ENCODE results near the gene CEPT1.
"Not testable (repeated sequence)": the region's sequence is repeated elsewhere in the genome, so short reads cannot be mapped to it uniquely, and the experiment has no call there.

The CEPT1 gene

DNA sequence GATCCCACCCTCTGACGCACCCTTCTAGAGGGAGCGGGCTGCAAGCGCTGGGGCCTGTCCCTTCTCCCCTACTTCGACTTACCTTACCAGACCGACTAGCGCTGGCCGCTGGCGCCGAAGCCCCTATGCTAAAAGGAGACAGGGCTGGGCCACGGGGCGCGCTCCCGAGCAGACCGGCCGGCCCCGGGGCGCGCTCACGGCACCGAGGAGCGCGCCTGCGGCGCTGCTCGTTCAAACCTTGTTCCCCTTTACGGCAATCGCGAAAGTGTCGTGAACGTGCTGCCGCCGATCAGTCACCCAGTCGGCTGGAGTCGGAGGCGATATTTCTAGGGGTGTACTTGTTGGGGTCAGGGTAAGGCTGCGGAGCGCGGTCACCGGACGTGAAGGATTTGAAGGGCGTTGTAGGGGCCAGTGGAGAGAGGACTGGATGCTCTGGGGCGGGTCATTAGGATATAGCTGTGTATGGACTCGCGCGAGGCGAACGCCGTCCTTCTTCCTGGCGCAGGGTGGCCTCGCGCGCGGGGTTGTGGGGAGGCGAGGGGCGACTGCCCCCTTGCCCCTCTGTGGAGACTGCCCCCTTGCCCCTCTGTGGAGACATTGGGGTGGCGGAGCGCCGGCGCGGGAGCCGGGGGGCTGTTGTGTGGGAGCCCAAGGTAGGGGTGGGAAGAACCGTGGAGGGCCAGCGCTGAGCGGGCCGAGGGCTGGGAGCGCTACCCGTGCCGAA is at the start of gene CEPT1, which contains the start of gene DRAM2:
Gene CEPT1, plus strand, starts transcription at position 268 of the 724 bp plus-strand sequence. CDS start 7,492 bp downstream, outside the sequence.
Gene DRAM2, minus strand, starts transcription at position 138 of the 724 bp plus-strand sequence. CDS start 8,539 bp downstream, outside the sequence.
- peak; percentile 96 for DNase-seq

- DNase-seq = not testable (repeated sequence)
These were observed 44.6 kb upstream of the CEPT1 start for GRCh38 chr1:111095421-111095820.

- DNase-seq = no peak
These were observed 42.5 kb upstream of the CEPT1 start for GRCh38 chr1:111097356-111098099.

GRCh38 chr1:111099289-111099688 is 40.7 kb upstream of the CEPT1 start:
- DNase-seq = no peak

GRCh38 chr1:111101854-111102642 is 38.0 kb upstream of the CEPT1 start:
- no peak for DNase-seq

DNA sequence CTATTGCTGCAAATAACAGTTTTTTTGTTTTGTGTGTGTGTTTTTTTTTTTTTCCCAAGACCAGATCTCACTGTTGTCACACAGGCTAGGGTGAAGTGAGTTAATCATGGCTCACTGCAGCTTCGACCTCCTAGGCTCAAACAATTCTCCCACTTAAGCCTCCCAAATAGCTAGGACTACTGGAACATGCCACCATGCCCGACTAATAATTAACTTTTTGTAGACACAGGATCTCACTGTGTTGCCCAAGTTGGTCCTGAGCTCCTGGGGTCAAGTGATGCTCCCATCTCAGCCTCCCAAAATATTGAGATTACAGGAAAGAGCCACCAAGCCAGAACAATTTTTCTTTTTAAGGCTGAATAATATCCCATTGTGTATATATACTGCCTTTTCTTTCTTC is 35.0 kb upstream of the CEPT1 start:
- DNase-seq = no peak

- DNase-seq = no peak
These were observed 29.7 kb upstream of the CEPT1 start for GRCh38 chr1:111110197-111110899.

DNA sequence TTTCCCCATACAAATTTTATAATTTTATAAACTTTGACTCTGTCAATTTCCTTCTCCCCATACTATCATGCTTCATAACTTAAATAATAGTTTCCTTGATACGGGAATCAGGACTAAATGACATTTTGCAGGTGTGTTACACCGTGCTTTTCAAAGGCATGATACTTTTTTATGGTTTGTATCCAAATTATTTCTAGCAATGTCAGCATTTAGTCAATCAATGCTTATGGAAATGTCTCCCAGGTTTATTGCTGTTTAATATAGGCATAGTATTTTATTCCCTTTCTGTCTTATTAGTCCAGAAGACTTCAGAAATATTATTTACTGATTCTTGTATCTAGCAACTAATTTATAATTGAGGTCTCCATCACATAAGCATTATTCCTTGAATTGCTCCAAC is 23.5 kb upstream of the CEPT1 start:
- DNase-seq = no peak

- DNase-seq = no peak
These were observed 13.7 kb upstream of the CEPT1 start for GRCh38 chr1:111126354-111126753.

DNA sequence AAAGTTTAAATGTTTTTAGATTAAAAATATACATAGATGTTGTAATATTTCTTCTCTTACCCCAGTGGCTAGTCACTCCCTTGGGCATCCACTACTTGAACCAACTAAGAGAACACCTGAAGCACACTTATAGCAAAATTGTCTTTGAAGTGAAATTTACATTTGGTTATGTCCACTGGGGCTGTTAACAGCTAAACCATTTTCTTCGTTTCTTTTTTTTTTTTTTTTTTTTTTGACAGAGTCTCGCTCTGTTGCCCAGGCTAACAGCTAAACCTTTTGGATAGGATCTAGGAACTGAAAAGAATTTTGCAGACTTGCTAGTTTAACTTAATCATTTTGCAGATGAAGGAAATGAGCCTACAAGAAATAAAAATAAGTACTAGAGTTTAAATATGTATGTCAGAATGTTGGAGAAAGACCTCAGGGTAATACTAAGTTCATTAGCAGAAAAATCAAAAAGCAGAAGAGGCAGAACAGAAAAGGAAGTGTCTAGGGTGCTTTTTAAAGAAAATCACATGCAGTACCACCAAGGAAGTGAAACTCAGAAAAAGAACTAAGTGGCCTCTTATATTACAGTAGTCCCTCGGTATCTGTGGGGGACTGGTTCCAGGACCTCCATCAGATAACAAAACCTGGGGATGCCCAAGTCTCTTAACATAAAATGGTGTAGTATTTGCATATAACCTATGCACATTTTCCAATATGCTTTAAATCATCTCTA is 11.9 kb upstream of the CEPT1 start:
- DNase-seq = no peak

DNA sequence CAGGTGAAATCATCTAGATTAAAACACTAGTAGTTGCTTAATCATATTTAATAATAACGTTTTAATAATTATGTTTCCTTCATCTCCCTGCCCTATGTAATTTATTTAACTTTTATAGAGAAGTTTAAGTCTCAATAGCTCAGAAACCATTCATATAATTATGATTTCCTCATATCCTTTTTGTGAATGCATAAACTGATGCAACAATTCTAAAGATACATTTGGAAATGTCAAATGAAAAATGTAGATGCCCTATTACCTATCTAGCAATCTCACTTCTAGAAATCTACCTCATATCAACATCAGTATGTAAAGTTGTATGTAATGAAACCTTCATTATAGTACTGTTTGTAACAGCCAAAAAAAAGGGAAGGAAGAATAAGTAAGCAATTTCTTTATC is 10.6 kb upstream of the CEPT1 start:
- no peak for DNase-seq

DNA sequence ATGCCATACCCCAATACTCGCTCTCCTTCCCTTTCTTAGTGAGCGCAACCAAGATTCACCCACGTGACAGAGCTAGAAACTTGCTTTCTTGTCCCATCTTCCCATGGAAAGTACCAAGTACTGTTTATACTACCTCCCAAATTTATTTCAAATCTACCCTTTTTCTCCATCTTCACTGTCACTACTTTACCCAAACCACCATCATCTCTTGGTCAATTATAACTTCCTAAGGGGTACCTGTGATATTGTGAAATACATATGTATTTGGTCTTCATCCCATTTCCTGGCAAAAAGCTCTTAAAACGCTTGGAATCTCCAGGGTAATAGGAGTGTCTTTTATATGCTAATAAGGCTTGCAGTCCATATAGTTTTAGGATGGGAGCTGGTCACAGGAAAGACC is 8.3 kb upstream of the CEPT1 start:
- no peak for DNase-seq

GRCh38 chr1:111133866-111134265 is 6.2 kb upstream of the CEPT1 start:
- no peak for DNase-seq

GRCh38 chr1:111139324-111139955 is 583 bp upstream of the CEPT1 start:
- peak; percentile 60 for DNase-seq

DNA sequence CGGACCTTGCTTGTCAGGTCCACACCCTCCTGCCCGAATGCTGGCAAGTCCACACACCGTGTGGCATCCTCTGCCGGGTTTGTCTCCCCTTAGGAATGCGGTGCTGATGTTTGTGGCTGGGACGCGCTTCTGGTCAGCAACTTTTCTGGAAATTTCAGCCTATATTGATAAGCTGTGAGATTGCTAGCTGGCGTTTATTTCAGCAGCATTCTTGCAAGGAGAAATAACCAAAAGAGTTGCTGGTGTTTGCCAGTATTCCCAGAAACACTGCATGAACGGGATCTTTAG is 601 bp downstream of the CEPT1 start:
- peak; percentile 50 for DNase-seq

- no peak for DNase-seq
These were observed 1.5 kb downstream of the CEPT1 start for GRCh38 chr1:111141245-111142220.

GRCh38 chr1:111142356-111142975 is 2.4 kb downstream of the CEPT1 start:
- DNase-seq = no peak

- no peak for DNase-seq
These were observed 5.5 kb downstream of the CEPT1 start for GRCh38 chr1:111145542-111145941.

DNA sequence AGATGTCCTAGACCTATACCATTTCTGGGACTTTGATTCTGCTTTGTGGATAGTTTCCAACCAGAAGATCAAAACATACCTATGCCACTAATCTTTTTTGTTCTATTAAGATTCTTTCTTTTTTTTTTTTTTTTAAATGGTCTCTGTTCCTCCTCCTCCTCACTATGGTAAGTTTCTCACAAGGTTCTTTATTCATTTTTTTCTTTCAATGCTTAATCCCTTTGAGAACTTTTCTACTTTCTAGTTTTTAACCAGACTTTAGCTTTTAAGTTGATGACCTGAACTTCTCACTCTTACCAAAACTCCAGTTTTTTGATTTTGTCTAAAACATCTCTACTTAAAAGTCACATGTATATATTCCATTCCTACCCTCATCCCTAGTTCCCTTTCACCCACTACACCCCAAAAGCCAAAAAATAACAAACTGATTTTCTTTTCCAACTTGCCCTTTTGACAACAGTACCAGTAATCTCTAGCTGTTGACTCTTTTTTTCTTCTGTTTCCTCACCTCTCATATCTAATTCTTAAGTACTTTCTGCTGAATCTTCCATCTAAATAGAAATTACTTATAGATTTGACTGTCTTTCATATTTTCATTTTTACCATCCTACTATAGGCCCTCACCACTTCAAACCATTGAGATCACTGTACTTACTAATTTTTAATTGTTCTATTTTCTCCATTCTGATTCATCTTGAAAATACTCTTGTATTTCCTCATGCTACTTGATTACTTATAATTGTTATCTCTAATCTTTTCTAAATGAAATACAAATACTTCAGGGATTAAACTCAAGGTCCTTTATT is 6.1 kb downstream of the CEPT1 start:
- DNase-seq = no peak
